Osteocyte (in vitro differentiated cells): ENCODE data around the gene NINL. TPM values are rescaled to one million over a fixed set of nuclear protein-coding genes. Genes with fewer than 3 reads are reported as not detected.

Experiments
- DNase-seq: peaks from one replicate; pipeline ENCODE4 v3.0.0; 2021; ENCODE audit warnings: mixed read lengths; ENCODE audit not compliant: unreplicated experiment; ENCODE audit errors: extremely low spot score
- H3K27ac Mint-ChIP-seq: one replicate; pipeline ENCODE4 v1.8.0; 2021; ENCODE audit warnings: mild to moderate bottlenecking, mixed read lengths; ENCODE audit not compliant: unreplicated experiment
- H3K27me3 Mint-ChIP-seq: one replicate; pipeline ENCODE4 v1.8.0; 2021; ENCODE audit warnings: mixed read lengths; ENCODE audit not compliant: unreplicated experiment
- H3K36me3 Mint-ChIP-seq: one replicate; pipeline ENCODE4 v1.8.0; 2021; ENCODE audit warnings: mixed read lengths; ENCODE audit not compliant: unreplicated experiment
- H3K4me1 Mint-ChIP-seq: one replicate; pipeline ENCODE4 v1.8.0; 2021; ENCODE audit warnings: mixed read lengths; ENCODE audit not compliant: unreplicated experiment
- H3K4me3 Mint-ChIP-seq: one replicate; pipeline ENCODE4 v1.8.0; 2021; ENCODE audit warnings: mild to moderate bottlenecking, moderate library complexity, mixed read lengths; ENCODE audit not compliant: unreplicated experiment
- H3K9me3 Mint-ChIP-seq: one replicate; pipeline ENCODE4 v1.8.0; 2021; ENCODE audit warnings: mixed read lengths; ENCODE audit not compliant: unreplicated experiment
- CTCF ChIP-seq: fragments of 200-600 bp; sonication (generic); IDR thresholded peaks from 2 replicates; pipeline ENCODE4 v1.5.0; 2021; ENCODE audit warnings: antibody characterized with exemption, mild to moderate bottlenecking, moderate library complexity
- total RNA-seq: library from RNA; stranded (reverse); gene quantifications from 2 replicates; pipeline ENCODE4 v1.2.1, GENCODE V29; 2021

NINL gene
- total RNA-seq, 1 donor from 2014 or later = 20.8 TPM

- no peak overlapping the region for H3K27ac Mint-ChIP-seq
- H3K9me3 Mint-ChIP-seq = no peaks in the 10 kb centered on the region
- H3K36me3 Mint-ChIP-seq = peaks cover 4% of the 10 kb centered on the region
- H3K27me3 Mint-ChIP-seq = no peaks in the 10 kb centered on the region
- no peak for TF ChIP-seq CTCF
- no peak overlapping the region for H3K4me3 Mint-ChIP-seq
- no peak for DNase-seq
- H3K4me1 Mint-ChIP-seq = peaks cover 49% of the 10 kb centered on the region
Observed at GRCh38 chr20:25580711-25581110, 4.6 kb downstream of the NINL start.

GRCh38 chr20:25579081-25579770 lies 6.1 kb downstream of the NINL start:
- H3K4me3 Mint-ChIP-seq = no peak overlapping the region
- no peak for DNase-seq
- peaks cover 7% of the 10 kb centered on the region for H3K36me3 Mint-ChIP-seq
- H3K27ac Mint-ChIP-seq = peak overlapping the region; percentile 73
- H3K9me3 Mint-ChIP-seq = no peaks in the 10 kb centered on the region
- peaks cover 50% of the 10 kb centered on the region for H3K4me1 Mint-ChIP-seq
- no peak for TF ChIP-seq CTCF
- H3K27me3 Mint-ChIP-seq = no peaks in the 10 kb centered on the region

GRCh38 chr20:25576783-25577530 lies 8.4 kb downstream of the NINL start:
- no peak overlapping the region for H3K27ac Mint-ChIP-seq
- H3K9me3 Mint-ChIP-seq = no peaks in the 10 kb centered on the region
- no peak for TF ChIP-seq CTCF
- H3K4me1 Mint-ChIP-seq = peaks cover 54% of the 10 kb centered on the region
- DNase-seq = no peak
- no peaks in the 10 kb centered on the region for H3K27me3 Mint-ChIP-seq
- no peak overlapping the region for H3K4me3 Mint-ChIP-seq
- H3K36me3 Mint-ChIP-seq = peaks cover 9% of the 10 kb centered on the region

GRCh38 chr20:25574411-25574810 lies 10.9 kb downstream of the NINL start:
- Mint-ChIP-seq H3K27ac (no peak overlapping the region), H3K4me3 (no peak overlapping the region), H3K4me1 (peaks cover 54% of the 10 kb centered on the region), H3K36me3 (peaks cover 14% of the 10 kb centered on the region), H3K9me3 (no peaks in the 10 kb centered on the region), H3K27me3 (no peaks in the 10 kb centered on the region)
- peak; percentile 26 for TF ChIP-seq CTCF
- DNase-seq = no peak
